ENCODE measurements around the gene OPTC.

OPTC gene

GRCh38 chr1:203527013-203527412 lies 33.1 kb downstream of the OPTC start:
- TF ChIP-seq CTCF (conservative IDR thresholded peaks at IDR 0.05; ENCODE audit: low read length) (no peak), EZH2phosphoT487 (IDR thresholded peaks at IDR 0.05; ENCODE audit: borderline replicate concordance) (no peak)
- H3K9me3 ChIP-seq (ENCODE audit: insufficient read depth, low read depth, low read length): no peaks in the 10 kb centered on the region
- no peaks in the 10 kb centered on the region for H3F3A ChIP-seq (ENCODE audit: low read depth)
- H2AFZ ChIP-seq (ENCODE audit: low read length): no peak overlapping the region
- H3K9me2 ChIP-seq (replicated peaks; ENCODE audit: low read depth, low read length): no peaks in the 10 kb centered on the region
- no peaks in the 10 kb centered on the region for H4K20me1 ChIP-seq (ENCODE audit: insufficient read depth, low read length, poor library complexity, severe bottlenecking)
- H3K9ac ChIP-seq (ENCODE audit: low read depth, low read length, poor library complexity, severe bottlenecking): no peak overlapping the region
- no peak overlapping the region for H3K4me2 ChIP-seq (ENCODE audit: low read depth, low read length, poor library complexity, severe bottlenecking)
- H3K4me3 ChIP-seq (ENCODE audit: low read length, poor library complexity, severe bottlenecking): no peak overlapping the region
- peaks cover 6% of the 10 kb centered on the region for H3K4me1 ChIP-seq (ENCODE audit: insufficient read depth, low read length, poor library complexity, severe bottlenecking)
- H3K36me3 ChIP-seq (ENCODE audit: insufficient read depth, low read length): no peaks in the 10 kb centered on the region
- no peaks in the 10 kb centered on the region for H3K79me2 ChIP-seq (ENCODE audit: insufficient read depth, low read length)
- H3K27me3 ChIP-seq (ENCODE audit: insufficient read depth, low read length, poor library complexity, severe bottlenecking): no peaks in the 10 kb centered on the region

GRCh38 chr1:203528063-203528462 lies 34.1 kb downstream of the OPTC start:
- Histone ChIP-seq H3K4me2 (ENCODE audit: low read depth, low read length, poor library complexity, severe bottlenecking) (no peak overlapping the region), H4K20me1 (ENCODE audit: insufficient read depth, low read length, poor library complexity, severe bottlenecking) (no peaks in the 10 kb centered on the region), H3K27me3 (ENCODE audit: insufficient read depth, low read length, poor library complexity, severe bottlenecking) (no peaks in the 10 kb centered on the region), H3K9me2 (replicated peaks; ENCODE audit: low read depth, low read length) (no peaks in the 10 kb centered on the region), H3F3A (ENCODE audit: low read depth) (no peaks in the 10 kb centered on the region), H3K36me3 (ENCODE audit: insufficient read depth, low read length) (no peaks in the 10 kb centered on the region), H3K4me3 (ENCODE audit: low read length, poor library complexity, severe bottlenecking) (no peak overlapping the region), H3K9ac (ENCODE audit: low read depth, low read length, poor library complexity, severe bottlenecking) (no peak overlapping the region), H2AFZ (ENCODE audit: low read length) (no peak overlapping the region), H3K79me2 (ENCODE audit: insufficient read depth, low read length) (no peaks in the 10 kb centered on the region), H3K9me3 (ENCODE audit: insufficient read depth, low read depth, low read length) (no peaks in the 10 kb centered on the region), H3K4me1 (ENCODE audit: insufficient read depth, low read length, poor library complexity, severe bottlenecking) (peaks cover 6% of the 10 kb centered on the region)
- TF ChIP-seq EZH2phosphoT487 (IDR thresholded peaks at IDR 0.05; ENCODE audit: borderline replicate concordance) (no peak), CTCF (conservative IDR thresholded peaks at IDR 0.05; ENCODE audit: low read length) (peak; percentile 19; the same call in 1 of the 2 replicates)

DNA sequence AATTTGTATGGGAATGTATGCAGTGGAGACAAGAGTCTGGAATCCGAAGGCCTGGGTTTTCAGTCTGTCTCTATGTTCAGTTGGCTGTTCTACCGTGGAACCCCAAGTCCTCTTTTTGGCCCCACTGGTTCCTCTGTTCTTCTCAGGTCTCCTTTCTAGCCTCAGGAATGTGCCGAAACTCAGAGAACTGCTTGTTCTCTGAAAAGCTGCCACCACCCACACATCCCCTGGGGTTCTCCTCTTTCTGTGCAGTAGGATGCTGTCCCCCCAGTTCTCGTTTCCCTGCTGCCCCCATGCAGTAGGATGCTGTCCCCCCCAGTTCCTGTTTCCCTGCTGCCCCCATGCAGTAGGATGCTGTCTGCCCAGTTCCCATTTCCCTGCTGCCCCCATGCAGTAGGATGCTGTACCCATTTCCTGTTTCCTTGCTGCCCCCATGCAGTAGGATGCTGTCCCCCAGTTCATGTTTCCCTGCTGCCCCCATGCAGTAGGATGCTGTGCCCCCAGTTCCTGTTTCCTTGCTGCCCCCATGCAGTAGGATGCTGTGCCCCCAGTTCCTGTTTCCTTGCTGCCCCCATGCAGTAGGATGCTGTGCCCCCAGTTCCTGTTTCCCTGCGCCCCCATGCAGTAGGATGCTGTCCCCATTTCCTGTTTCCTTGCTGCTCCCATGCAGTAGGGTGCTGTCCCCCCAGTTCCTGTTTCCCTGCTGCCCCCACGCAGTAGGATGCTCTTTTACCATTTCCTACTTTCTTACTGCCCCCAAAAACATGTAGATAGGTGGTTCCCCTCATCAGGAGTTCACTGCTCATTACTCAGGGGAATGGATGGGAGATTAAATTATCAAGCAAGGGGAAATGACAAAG lies 35.3 kb downstream of the OPTC start:
- H4K20me1 ChIP-seq (ENCODE audit: insufficient read depth, low read length, poor library complexity, severe bottlenecking): no peaks in the 10 kb centered on the region
- H3K79me2 ChIP-seq (ENCODE audit: insufficient read depth, low read length): no peaks in the 10 kb centered on the region
- H3K4me2 ChIP-seq (ENCODE audit: low read depth, low read length, poor library complexity, severe bottlenecking): no peak overlapping the region
- H3K36me3 ChIP-seq (ENCODE audit: insufficient read depth, low read length): no peaks in the 10 kb centered on the region
- H2AFZ ChIP-seq (ENCODE audit: low read length): 0 out of 2 replicates have a peak overlapping the region, but pooled peaks have one; percentile 8
- no peak overlapping the region for H3K4me3 ChIP-seq (ENCODE audit: low read length, poor library complexity, severe bottlenecking)
- H3K4me1 ChIP-seq (ENCODE audit: insufficient read depth, low read length, poor library complexity, severe bottlenecking): peaks cover 6% of the 10 kb centered on the region
- H3K9me2 ChIP-seq (replicated peaks; ENCODE audit: low read depth, low read length): no peaks in the 10 kb centered on the region
- H3K9me3 ChIP-seq (ENCODE audit: insufficient read depth, low read depth, low read length): no peaks in the 10 kb centered on the region
- H3K27me3 ChIP-seq (ENCODE audit: insufficient read depth, low read length, poor library complexity, severe bottlenecking): no peaks in the 10 kb centered on the region
- no peak overlapping the region for H3K9ac ChIP-seq (ENCODE audit: low read depth, low read length, poor library complexity, severe bottlenecking)
- no peaks in the 10 kb centered on the region for H3F3A ChIP-seq (ENCODE audit: low read depth)
- TF ChIP-seq CTCF (conservative IDR thresholded peaks at IDR 0.05; ENCODE audit: low read length) (no peak), EZH2phosphoT487 (IDR thresholded peaks at IDR 0.05; ENCODE audit: borderline replicate concordance) (no peak)
